MCF 10A (cell line): ENCODE data around the gene CSF3R. TPM values are rescaled to one million over a fixed set of nuclear protein-coding genes. Genes with fewer than 3 reads are reported as not detected.

ENCODE experiments used
- BruUV-seq: library from RNA; stranded (reverse); fragments of 400-500 nt; replicated peaks from 2 replicates; lab custom pipeline; 2021; lab: Mats Ljungman, UMichigan
- CTCF ChIA-PET: fragments of 300-600 bp; sonication (Branson Sonifier 250); formaldehyde crosslinking; extraction: SDS; loops from one replicate; lab custom pipeline; 2021; ENCODE audit warnings: antibody characterized with exemption, inconsistent platforms; lab: Yijun Ruan, JAX
- POLR2A ChIA-PET: fragments of 300-600, 350-650 bp; sonication (Branson Sonifier 250); formaldehyde crosslinking; extraction: SDS; loops from one replicate; lab custom pipeline; 2020; ENCODE audit warnings: antibody characterized with exemption, inconsistent platforms; lab: Yijun Ruan, JAX
- DNase-seq: peaks from one replicate; pipeline ENCODE4 v3.0.0-alpha.2; 2018; ENCODE audit not compliant: unreplicated experiment
- H3K27ac Mint-ChIP-seq: one replicate; pipeline ENCODE4 v1.8.0; 2022; ENCODE audit warnings: mild to moderate bottlenecking, low read depth, mixed read lengths; ENCODE audit not compliant: unreplicated experiment
- H3K27me3 Mint-ChIP-seq: one replicate; pipeline ENCODE4 v1.8.0; 2022; ENCODE audit warnings: mixed read lengths; ENCODE audit not compliant: insufficient read depth, unreplicated experiment
- H3K36me3 Mint-ChIP-seq: one replicate; pipeline ENCODE4 v1.8.0; 2022; ENCODE audit warnings: mild to moderate bottlenecking, moderate library complexity, mixed read lengths; ENCODE audit not compliant: insufficient read depth, unreplicated experiment
- H3K4me1 Mint-ChIP-seq: one replicate; pipeline ENCODE4 v1.8.0; 2022; ENCODE audit warnings: mixed read lengths; ENCODE audit not compliant: insufficient read depth, unreplicated experiment
- H3K4me3 Mint-ChIP-seq: one replicate; pipeline ENCODE4 v1.8.0; 2022; ENCODE audit warnings: mild to moderate bottlenecking, moderate library complexity, mixed read lengths; ENCODE audit not compliant: unreplicated experiment
- H3K9me3 Mint-ChIP-seq: one replicate; pipeline ENCODE4 v1.8.0; 2022; ENCODE audit warnings: mixed read lengths; ENCODE audit not compliant: unreplicated experiment
- intact Hi-C: fragments of 100-400 bp; cut with micrococcal nuclease; formaldehyde crosslinking; loops from 2 replicates; pipeline ENCODE4 v1.14.1; 2022
- total RNA-seq: library from RNA; stranded (reverse); gene quantifications from 2 replicates; pipeline ENCODE4 v1.2.3, GENCODE V29; 2022
- TF ChIP-seq, protein P1 (sequence below): fragments of 200-600 bp; IDR thresholded peaks from one replicate; pipeline ENCODE4 v1.8.0; 2022; ENCODE audit warnings: antibody characterized with exemption, mild to moderate bottlenecking; ENCODE audit not compliant: unreplicated experiment

CSF3R gene
- total RNA-seq, 1 experiment from 2014 or later: not detected

DNA sequence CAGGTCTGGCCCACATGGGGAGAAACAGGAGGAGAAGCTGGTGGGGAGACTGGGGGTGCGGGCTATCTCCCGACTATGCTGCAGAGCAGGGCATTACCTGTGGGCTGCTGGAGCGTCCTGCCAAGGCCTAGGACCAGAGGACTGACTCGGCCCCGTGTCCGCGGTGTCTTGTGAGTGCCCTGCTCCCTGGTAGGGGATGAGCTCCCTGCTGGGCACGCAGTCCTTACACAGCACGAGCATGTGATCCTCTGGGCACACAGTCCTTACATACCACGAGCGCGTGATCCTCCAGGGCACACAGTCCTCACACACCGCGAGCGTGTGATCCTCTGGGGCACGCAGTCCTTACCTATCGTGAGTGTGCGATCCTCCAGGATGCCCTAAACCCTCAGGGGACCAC, 31.8 kb upstream of the CSF3R start:
- no peak for DNase-seq
- Mint-ChIP-seq H3K9me3 (no peaks in the 10 kb centered on the region), H3K4me3 (no peak overlapping the region), H3K36me3 (no peaks in the 10 kb centered on the region), H3K4me1 (peaks cover 7% of the 10 kb centered on the region), H3K27me3 (no peaks in the 10 kb centered on the region), H3K27ac (peak overlapping the region; percentile 67)
- intact Hi-C loops: no loop called here
- POLR2A ChIA-PET: no interaction called here
- CTCF ChIA-PET: interaction anchor here (0.7 to 5.6 kb wide), 7 partner anchors 8 to 922 kb away, joined by 3 to 46 read pairs (median 13); no protein-coding TSS in a partner anchor
- no TSS peak for BruUV-seq
- TF ChIP-seq, protein P1, sequence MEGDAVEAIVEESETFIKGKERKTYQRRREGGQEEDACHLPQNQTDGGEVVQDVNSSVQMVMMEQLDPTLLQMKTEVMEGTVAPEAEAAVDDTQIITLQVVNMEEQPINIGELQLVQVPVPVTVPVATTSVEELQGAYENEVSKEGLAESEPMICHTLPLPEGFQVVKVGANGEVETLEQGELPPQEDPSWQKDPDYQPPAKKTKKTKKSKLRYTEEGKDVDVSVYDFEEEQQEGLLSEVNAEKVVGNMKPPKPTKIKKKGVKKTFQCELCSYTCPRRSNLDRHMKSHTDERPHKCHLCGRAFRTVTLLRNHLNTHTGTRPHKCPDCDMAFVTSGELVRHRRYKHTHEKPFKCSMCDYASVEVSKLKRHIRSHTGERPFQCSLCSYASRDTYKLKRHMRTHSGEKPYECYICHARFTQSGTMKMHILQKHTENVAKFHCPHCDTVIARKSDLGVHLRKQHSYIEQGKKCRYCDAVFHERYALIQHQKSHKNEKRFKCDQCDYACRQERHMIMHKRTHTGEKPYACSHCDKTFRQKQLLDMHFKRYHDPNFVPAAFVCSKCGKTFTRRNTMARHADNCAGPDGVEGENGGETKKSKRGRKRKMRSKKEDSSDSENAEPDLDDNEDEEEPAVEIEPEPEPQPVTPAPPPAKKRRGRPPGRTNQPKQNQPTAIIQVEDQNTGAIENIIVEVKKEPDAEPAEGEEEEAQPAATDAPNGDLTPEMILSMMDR: no peak

DNA sequence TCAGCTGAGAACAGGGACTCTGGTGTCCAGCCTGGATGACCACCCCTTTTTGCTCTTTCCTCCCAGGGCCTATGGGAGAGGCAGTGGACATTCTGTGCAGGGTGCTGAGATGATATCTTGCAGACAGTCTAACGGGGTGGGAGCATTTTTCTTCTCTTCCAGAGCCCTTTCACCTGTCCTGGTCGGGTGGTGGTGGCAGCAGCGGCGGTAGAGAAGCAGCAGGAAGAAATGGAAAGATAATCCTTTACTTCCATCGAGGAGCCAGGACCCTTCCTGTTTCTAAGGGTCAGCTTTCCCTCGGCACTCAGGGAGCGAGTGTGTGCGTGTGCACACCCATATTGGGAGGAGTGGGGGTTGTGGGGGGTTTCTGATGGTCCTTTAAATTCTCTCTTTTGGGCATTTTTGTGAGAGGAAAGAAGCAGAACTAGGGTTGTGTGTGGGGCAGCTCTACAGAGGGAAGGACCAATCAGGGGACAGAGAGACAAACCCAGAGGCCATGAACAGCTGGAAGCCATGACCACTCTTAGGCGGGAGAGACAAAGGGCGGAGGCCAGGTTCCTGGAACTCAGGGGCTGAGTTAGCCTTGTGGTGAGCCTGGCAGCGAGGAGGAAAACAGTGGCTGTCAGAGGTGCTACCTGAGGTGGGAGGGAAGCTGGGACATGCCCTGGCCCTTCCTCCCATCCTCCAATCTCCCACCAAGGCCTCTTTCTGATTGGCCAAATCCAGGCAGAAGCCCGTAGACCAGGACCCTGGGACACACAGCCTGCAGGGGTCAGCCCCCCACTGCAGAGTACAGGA, 31.2 kb upstream of the CSF3R start:
- no peaks in the 10 kb centered on the region for H3K27me3 Mint-ChIP-seq
- no peak for DNase-seq
- H3K36me3 Mint-ChIP-seq: no peaks in the 10 kb centered on the region
- TF ChIP-seq, protein P1: no peak
- H3K4me3 Mint-ChIP-seq: no peak overlapping the region
- no peaks in the 10 kb centered on the region for H3K9me3 Mint-ChIP-seq
- POLR2A ChIA-PET: interaction anchor here (0.7 kb wide), 1 partner anchor 798 kb away, joined by 3 read pairs; no protein-coding TSS in a partner anchor
- intact Hi-C loops: no loop called here
- H3K27ac Mint-ChIP-seq: no peak overlapping the region
- BruUV-seq: no TSS peak
- CTCF ChIA-PET: interaction anchor here (0.6 to 5.6 kb wide), 5 partner anchors 7 to 922 kb away, joined by 3 to 46 read pairs (median 15); no protein-coding TSS in a partner anchor
- H3K4me1 Mint-ChIP-seq: peaks cover 7% of the 10 kb centered on the region

DNA sequence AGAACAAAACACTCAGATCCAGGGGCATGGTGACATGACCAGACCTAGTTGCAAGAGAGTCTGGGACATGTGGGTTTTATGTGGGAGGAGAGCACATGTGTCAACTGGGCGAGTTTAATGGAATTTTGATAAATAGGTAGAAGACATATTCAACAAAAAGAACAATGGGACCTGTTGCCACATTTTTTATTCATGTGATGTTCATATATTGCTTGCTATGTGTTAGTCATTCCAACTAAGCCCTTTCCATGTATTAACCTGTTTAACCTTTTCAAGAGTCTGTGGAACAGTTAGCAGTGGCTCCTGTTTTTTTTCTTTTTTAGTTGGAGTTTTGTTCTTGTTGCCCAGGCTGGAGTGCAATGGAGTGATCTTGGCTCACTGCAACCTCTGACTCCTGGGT, 30.1 kb upstream of the CSF3R start:
- CTCF ChIA-PET: interaction anchor here (1.1 to 5.6 kb wide), 2 partner anchors 811 to 923 kb away, joined by 6 to 46 read pairs; no protein-coding TSS in a partner anchor
- intact Hi-C loops: no loop called here
- DNase-seq: peak; percentile 4
- POLR2A ChIA-PET: no interaction called here
- H3K9me3 Mint-ChIP-seq: no peaks in the 10 kb centered on the region
- no peaks in the 10 kb centered on the region for H3K27me3 Mint-ChIP-seq
- H3K27ac Mint-ChIP-seq: no peak overlapping the region
- peaks cover 7% of the 10 kb centered on the region for H3K4me1 Mint-ChIP-seq
- H3K4me3 Mint-ChIP-seq: no peak overlapping the region
- BruUV-seq: no TSS peak
- H3K36me3 Mint-ChIP-seq: no peaks in the 10 kb centered on the region
- TF ChIP-seq, protein P1: no peak
